Subcutaneous adipose tissue (tissue), 4 donors: ENCODE results near the gene SLC30A1. TPM values are rescaled to one million over a fixed set of nuclear protein-coding genes. Genes with fewer than 3 reads are reported as not detected.

Experiments
- CTCF ChIP-seq: fragments of 450-650 bp; IDR thresholded peaks from one replicate; pipeline ENCODE4 v1.5.1; 2016; ENCODE audit warnings: low read depth, mild to moderate bottlenecking, control low read depth, antibody characterized with exemption, moderate library complexity
- total RNA-seq, 4 donors: library from RNA; depleted of rRNA; stranded (reverse); fragments of >200 nt; gene quantifications; one replicate each; pipeline ENCODE4 v1.1.0, GENCODE V29; 2016

SLC30A1 gene
- total RNA-seq, 4 donors from 2014 or later, result 17.1 to 43.7 (median 26.6) TPM

- no peak for TF ChIP-seq CTCF
Observed at GRCh38 chr1:211601159-211601558, 22.2 kb upstream of the SLC30A1 start.

GRCh38 chr1:211599250-211599649 lies 20.3 kb upstream of the SLC30A1 start:
- TF ChIP-seq CTCF, result no peak

- no peak for TF ChIP-seq CTCF
Observed at GRCh38 chr1:211598514-211598913, 19.6 kb upstream of the SLC30A1 start.

GRCh38 chr1:211596418-211597181 lies 17.6 kb upstream of the SLC30A1 start:
- no peak for TF ChIP-seq CTCF

GRCh38 chr1:211595419-211595818 lies 16.5 kb upstream of the SLC30A1 start:
- no peak for TF ChIP-seq CTCF

GRCh38 chr1:211591980-211592493 lies 13.1 kb upstream of the SLC30A1 start:
- TF ChIP-seq CTCF, result no peak

GRCh38 chr1:211589782-211590721 lies 11.1 kb upstream of the SLC30A1 start:
- no peak for TF ChIP-seq CTCF
